Osteocyte (in vitro differentiated cells): ENCODE measurements around the gene TLR9. TPM values are rescaled to one million over a fixed set of nuclear protein-coding genes. Genes with fewer than 3 reads are reported as not detected.
A peak's percentile ranks its signal among the peaks of the same experiment; 100 is the strongest.

Source experiments
- DNase-seq: peaks from one replicate; pipeline ENCODE4 v3.0.0; 2021; ENCODE audit warnings: mixed read lengths; ENCODE audit not compliant: unreplicated experiment; ENCODE audit errors: extremely low spot score
- H3K27ac Mint-ChIP-seq: one replicate; pipeline ENCODE4 v1.8.0; 2021; ENCODE audit warnings: mild to moderate bottlenecking, mixed read lengths; ENCODE audit not compliant: unreplicated experiment
- H3K27me3 Mint-ChIP-seq: one replicate; pipeline ENCODE4 v1.8.0; 2021; ENCODE audit warnings: mixed read lengths; ENCODE audit not compliant: unreplicated experiment
- H3K36me3 Mint-ChIP-seq: one replicate; pipeline ENCODE4 v1.8.0; 2021; ENCODE audit warnings: mixed read lengths; ENCODE audit not compliant: unreplicated experiment
- H3K4me1 Mint-ChIP-seq: one replicate; pipeline ENCODE4 v1.8.0; 2021; ENCODE audit warnings: mixed read lengths; ENCODE audit not compliant: unreplicated experiment
- H3K4me3 Mint-ChIP-seq: one replicate; pipeline ENCODE4 v1.8.0; 2021; ENCODE audit warnings: mild to moderate bottlenecking, moderate library complexity, mixed read lengths; ENCODE audit not compliant: unreplicated experiment
- H3K9me3 Mint-ChIP-seq: one replicate; pipeline ENCODE4 v1.8.0; 2021; ENCODE audit warnings: mixed read lengths; ENCODE audit not compliant: unreplicated experiment
- total RNA-seq: library from RNA; stranded (reverse); gene quantifications from 2 replicates; pipeline ENCODE4 v1.2.1, GENCODE V29; 2021
- TF ChIP-seq, protein P1 (sequence below): fragments of 200-600 bp; sonication (generic); IDR thresholded peaks from 2 replicates; pipeline ENCODE4 v1.5.0; 2021; ENCODE audit warnings: antibody characterized with exemption, mild to moderate bottlenecking, moderate library complexity

Gene TLR9
- total RNA-seq, 1 donor from 2014 or later = not detected

DNA sequence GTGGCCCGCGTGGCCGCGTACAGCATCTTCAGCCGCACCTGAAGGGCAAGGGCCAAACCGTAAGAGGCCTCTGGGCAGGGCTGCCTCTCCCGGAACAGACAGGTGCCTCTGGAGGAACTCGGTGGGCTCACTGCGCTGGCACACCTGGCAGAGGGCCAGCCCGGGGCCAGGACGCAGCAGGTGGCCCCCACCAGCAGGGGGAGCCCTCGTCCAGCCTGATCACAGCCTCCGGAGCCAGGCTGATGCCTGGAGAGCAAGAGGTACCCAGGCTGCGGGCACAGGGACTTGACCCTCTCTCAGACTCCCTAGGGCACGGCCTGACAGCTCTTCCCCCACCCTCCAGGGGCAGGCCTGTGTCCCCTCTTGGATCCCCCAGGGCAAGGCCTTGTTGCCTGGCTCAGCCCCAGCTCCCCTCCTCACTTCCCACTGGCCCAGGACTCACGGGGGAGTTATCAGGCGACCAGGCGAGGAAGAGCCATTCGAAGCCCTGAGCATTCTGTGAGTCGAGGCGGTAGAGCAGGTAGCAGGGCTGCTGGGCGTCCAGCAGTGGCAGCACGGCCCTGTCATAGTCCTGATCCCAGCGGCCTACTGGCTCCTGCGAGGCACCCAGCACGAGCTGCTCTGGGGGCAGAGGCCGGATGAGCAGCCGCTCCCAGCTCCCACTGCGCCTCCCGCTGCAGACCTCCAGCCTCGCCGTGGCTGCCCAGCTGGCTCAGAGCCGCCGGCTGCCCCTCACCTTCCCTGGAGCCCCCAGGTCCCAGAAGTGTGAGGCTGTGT, 6.2 kb upstream of the TLR9 start:
- Mint-ChIP-seq H3K27me3 (no peaks in the 10 kb centered on the region), H3K4me3 (no peak overlapping the region), H3K36me3 (peaks cover 28% of the 10 kb centered on the region), H3K27ac (no peak overlapping the region), H3K4me1 (peaks cover 8% of the 10 kb centered on the region), H3K9me3 (no peaks in the 10 kb centered on the region)
- TF ChIP-seq, protein P1, sequence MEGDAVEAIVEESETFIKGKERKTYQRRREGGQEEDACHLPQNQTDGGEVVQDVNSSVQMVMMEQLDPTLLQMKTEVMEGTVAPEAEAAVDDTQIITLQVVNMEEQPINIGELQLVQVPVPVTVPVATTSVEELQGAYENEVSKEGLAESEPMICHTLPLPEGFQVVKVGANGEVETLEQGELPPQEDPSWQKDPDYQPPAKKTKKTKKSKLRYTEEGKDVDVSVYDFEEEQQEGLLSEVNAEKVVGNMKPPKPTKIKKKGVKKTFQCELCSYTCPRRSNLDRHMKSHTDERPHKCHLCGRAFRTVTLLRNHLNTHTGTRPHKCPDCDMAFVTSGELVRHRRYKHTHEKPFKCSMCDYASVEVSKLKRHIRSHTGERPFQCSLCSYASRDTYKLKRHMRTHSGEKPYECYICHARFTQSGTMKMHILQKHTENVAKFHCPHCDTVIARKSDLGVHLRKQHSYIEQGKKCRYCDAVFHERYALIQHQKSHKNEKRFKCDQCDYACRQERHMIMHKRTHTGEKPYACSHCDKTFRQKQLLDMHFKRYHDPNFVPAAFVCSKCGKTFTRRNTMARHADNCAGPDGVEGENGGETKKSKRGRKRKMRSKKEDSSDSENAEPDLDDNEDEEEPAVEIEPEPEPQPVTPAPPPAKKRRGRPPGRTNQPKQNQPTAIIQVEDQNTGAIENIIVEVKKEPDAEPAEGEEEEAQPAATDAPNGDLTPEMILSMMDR = peak; percentile 84
- DNase-seq = peak; percentile 92

DNA sequence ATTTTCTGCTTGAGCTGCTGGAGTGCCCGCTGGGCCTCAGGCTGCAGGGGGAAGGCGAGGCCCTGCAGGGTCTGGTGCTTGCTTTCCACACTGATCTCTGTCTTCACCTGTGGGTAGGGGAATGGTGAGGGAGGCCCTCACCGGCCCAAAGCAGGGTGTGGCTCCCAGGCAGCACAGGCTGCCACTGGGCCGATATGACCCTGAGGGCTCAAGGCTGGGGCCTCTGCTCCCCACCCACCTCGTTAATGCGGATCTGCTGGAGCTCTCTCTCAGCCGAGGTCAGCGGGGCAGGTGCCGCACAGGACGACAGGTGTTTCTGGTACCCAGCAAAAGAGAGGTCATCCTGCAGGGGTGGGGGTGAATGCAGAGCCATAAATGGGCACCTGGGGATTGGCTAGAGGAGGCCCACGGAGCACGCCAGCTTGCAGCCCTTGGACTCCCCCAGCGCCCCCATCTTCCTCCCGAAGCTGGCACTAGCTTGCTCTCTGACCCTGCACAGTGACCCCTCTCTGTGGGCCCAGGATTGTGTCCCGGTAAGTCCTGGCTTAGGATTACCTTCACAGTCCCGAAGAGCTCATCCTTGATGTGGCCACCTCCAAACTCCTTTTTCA, 5.5 kb upstream of the TLR9 start:
- Mint-ChIP-seq H3K36me3 (peaks cover 28% of the 10 kb centered on the region), H3K4me3 (no peak overlapping the region), H3K9me3 (no peaks in the 10 kb centered on the region), H3K4me1 (peaks cover 1% of the 10 kb centered on the region), H3K27me3 (no peaks in the 10 kb centered on the region), H3K27ac (no peak overlapping the region)
- TF ChIP-seq, protein P1 = no peak
- DNase-seq = no peak

DNA sequence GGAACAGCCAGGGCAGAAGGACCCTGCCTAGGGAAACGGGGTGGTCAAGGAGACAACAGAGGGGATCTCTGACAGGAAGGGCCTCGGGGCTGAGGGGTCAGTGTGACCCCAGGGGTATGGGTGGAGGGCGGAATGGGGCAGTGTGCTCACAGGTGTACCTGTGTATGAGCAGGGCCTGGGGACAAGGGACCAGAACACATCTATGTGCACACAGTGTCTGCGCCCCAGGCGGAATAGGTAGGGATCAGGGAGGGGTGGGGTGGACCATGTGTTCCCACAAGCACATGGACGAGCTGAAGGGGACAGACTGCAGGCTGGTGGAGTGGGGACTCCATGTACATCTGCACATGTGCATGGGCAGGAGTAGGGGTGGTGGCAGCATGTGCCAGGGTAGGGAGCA, 5.0 kb upstream of the TLR9 start:
- no peak overlapping the region for H3K27ac Mint-ChIP-seq
- no peaks in the 10 kb centered on the region for H3K9me3 Mint-ChIP-seq
- no peaks in the 10 kb centered on the region for H3K4me1 Mint-ChIP-seq
- peaks cover 28% of the 10 kb centered on the region for H3K36me3 Mint-ChIP-seq
- no peak overlapping the region for H3K4me3 Mint-ChIP-seq
- H3K27me3 Mint-ChIP-seq = no peaks in the 10 kb centered on the region
- TF ChIP-seq, protein P1 = no peak
- DNase-seq = no peak

DNA sequence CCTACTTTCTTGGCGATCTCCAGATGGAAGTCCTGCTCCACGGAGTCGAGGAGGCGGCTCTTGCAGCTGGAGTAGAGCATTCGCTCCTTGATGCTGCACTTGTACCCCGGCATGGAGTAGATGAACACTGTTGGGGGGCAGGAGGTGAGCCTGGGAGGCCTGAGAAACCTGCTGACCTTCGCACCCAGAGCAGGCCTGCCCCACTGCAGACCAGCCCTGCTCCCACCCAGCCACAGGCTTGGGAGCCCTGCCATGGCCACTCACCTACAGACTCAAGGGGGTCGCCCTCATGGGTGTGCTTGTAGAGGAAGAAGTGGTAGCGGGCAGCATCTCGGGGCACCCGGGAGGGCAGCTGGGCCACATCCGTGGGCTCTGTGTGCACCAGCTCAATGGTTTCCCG, 4.2 kb upstream of the TLR9 start:
- no peaks in the 10 kb centered on the region for H3K27me3 Mint-ChIP-seq
- H3K27ac Mint-ChIP-seq = no peak overlapping the region
- no peak overlapping the region for H3K4me3 Mint-ChIP-seq
- TF ChIP-seq, protein P1 = no peak
- DNase-seq = no peak
- H3K4me1 Mint-ChIP-seq = no peaks in the 10 kb centered on the region
- H3K9me3 Mint-ChIP-seq = no peaks in the 10 kb centered on the region
- peaks cover 28% of the 10 kb centered on the region for H3K36me3 Mint-ChIP-seq

DNA sequence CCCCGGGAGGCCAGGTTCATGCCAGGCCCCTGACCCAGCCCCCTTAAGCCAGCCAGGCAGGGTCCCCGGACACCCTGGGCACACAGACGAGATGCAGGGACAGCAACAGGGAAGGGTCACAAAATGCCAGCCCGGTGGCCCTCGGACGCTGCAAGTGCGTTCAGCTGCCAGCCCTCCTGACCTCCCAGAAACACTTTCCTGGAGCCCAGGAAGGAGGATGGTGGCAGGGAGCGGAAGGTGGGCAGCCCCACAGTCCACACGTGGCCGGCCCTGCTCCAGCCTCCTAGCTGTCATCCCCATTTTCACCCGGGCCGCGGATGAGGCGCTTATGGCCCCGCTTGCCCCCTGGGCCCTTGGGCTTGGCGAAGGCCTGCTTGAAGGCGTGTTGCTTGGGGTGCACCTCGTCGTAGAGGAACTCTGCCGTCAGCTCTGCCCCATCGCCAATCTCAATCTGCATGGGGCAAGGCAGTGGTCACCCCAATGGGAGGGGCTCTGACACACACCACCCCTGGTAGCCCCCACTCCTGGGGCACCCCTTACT, 3.4 kb upstream of the TLR9 start:
- Mint-ChIP-seq H3K27me3 (no peaks in the 10 kb centered on the region), H3K4me3 (no peak overlapping the region), H3K36me3 (peaks cover 28% of the 10 kb centered on the region), H3K27ac (no peak overlapping the region), H3K4me1 (no peaks in the 10 kb centered on the region), H3K9me3 (no peaks in the 10 kb centered on the region)
- peak; percentile 77 for DNase-seq
- TF ChIP-seq, protein P1 = no peak
